HL-60 (cell line): Measurements from ENCODE around the gene NPFF.

ENCODE experiments used
- DNase-seq, 2 experiments: peaks; one replicate each; pipeline ENCODE4 v3.0.0-alpha.2; 2010 to 2020; ENCODE audit warnings: low read depth in 1 of 2, low spot score in 1 of 2
- H3K27ac ChIP-seq: fragments of 250-450 bp; sonication (Bioruptor Pico); replicated peaks from 2 replicates; pipeline ENCODE4 v1.5.1; 2020; ENCODE audit warnings: mild to moderate bottlenecking, moderate library complexity
- H3K27me3 ChIP-seq: fragments of 250-450 bp; sonication (Bioruptor Pico); 2 replicates; pipeline ENCODE4 v1.5.1; 2021; ENCODE audit warnings: mild to moderate bottlenecking, moderate library complexity; ENCODE audit not compliant: insufficient read depth, poor library complexity, severe bottlenecking
- H3K4me3 ChIP-seq: replicated peaks from 2 replicates; pipeline ENCODE4 v1.5.1; 2011; ENCODE audit warnings: mild to moderate bottlenecking, control low read depth, low read length; ENCODE audit not compliant: insufficient read depth
- GABPA ChIP-seq: IDR thresholded peaks from 2 replicates; pipeline ENCODE4 v1.6.1; 2012; ENCODE audit warnings: low read depth
- POLR2AphosphoS5 ChIP-seq: IDR thresholded peaks from 2 replicates; pipeline ENCODE4 v1.6.1; 2012; ENCODE audit warnings: low read depth
- SPI1 ChIP-seq: IDR thresholded peaks from 2 replicates; pipeline ENCODE4 v1.6.1; 2012; ENCODE audit warnings: low read depth, mild to moderate bottlenecking, borderline replicate concordance
- TF ChIP-seq, protein P1 (sequence below): IDR thresholded peaks from one replicate; pipeline ENCODE4 v1.5.1; 2011; ENCODE audit warnings: low read length, control low read depth, inconsistent platforms; ENCODE audit not compliant: insufficient read depth
- TF ChIP-seq, protein P2 (sequence below): IDR thresholded peaks from 2 replicates; pipeline ENCODE4 v1.6.1; 2012; ENCODE audit warnings: low read depth; ENCODE audit not compliant: insufficient replicate concordance

Gene NPFF

DNA sequence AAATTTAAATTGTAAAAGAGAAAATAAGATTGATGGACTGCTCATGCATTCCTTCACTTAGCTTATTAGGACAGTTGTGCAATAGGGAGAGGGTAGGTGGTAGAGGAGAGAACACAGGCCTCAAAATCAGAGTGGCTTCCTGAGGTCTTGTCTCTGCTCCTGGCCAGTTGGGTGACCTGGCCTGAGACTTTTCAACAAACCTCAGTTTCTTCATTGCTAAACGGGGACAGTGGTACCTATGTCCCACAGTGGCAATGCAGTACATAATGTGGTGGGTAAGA, 10.6 kb downstream of the NPFF start:
- H3K27me3 ChIP-seq: no peaks in the 10 kb centered on the region
- TF ChIP-seq, protein P1, sequence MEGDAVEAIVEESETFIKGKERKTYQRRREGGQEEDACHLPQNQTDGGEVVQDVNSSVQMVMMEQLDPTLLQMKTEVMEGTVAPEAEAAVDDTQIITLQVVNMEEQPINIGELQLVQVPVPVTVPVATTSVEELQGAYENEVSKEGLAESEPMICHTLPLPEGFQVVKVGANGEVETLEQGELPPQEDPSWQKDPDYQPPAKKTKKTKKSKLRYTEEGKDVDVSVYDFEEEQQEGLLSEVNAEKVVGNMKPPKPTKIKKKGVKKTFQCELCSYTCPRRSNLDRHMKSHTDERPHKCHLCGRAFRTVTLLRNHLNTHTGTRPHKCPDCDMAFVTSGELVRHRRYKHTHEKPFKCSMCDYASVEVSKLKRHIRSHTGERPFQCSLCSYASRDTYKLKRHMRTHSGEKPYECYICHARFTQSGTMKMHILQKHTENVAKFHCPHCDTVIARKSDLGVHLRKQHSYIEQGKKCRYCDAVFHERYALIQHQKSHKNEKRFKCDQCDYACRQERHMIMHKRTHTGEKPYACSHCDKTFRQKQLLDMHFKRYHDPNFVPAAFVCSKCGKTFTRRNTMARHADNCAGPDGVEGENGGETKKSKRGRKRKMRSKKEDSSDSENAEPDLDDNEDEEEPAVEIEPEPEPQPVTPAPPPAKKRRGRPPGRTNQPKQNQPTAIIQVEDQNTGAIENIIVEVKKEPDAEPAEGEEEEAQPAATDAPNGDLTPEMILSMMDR: no peak
- TF ChIP-seq POLR2AphosphoS5 (no peak), GABPA (no peak), SPI1 (no peak)
- TF ChIP-seq, protein P2, sequence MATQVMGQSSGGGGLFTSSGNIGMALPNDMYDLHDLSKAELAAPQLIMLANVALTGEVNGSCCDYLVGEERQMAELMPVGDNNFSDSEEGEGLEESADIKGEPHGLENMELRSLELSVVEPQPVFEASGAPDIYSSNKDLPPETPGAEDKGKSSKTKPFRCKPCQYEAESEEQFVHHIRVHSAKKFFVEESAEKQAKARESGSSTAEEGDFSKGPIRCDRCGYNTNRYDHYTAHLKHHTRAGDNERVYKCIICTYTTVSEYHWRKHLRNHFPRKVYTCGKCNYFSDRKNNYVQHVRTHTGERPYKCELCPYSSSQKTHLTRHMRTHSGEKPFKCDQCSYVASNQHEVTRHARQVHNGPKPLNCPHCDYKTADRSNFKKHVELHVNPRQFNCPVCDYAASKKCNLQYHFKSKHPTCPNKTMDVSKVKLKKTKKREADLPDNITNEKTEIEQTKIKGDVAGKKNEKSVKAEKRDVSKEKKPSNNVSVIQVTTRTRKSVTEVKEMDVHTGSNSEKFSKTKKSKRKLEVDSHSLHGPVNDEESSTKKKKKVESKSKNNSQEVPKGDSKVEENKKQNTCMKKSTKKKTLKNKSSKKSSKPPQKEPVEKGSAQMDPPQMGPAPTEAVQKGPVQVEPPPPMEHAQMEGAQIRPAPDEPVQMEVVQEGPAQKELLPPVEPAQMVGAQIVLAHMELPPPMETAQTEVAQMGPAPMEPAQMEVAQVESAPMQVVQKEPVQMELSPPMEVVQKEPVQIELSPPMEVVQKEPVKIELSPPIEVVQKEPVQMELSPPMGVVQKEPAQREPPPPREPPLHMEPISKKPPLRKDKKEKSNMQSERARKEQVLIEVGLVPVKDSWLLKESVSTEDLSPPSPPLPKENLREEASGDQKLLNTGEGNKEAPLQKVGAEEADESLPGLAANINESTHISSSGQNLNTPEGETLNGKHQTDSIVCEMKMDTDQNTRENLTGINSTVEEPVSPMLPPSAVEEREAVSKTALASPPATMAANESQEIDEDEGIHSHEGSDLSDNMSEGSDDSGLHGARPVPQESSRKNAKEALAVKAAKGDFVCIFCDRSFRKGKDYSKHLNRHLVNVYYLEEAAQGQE: no peak
- no peak overlapping the region for H3K27ac ChIP-seq
- DNase-seq: no peak
- H3K4me3 ChIP-seq: no peak overlapping the region

DNA sequence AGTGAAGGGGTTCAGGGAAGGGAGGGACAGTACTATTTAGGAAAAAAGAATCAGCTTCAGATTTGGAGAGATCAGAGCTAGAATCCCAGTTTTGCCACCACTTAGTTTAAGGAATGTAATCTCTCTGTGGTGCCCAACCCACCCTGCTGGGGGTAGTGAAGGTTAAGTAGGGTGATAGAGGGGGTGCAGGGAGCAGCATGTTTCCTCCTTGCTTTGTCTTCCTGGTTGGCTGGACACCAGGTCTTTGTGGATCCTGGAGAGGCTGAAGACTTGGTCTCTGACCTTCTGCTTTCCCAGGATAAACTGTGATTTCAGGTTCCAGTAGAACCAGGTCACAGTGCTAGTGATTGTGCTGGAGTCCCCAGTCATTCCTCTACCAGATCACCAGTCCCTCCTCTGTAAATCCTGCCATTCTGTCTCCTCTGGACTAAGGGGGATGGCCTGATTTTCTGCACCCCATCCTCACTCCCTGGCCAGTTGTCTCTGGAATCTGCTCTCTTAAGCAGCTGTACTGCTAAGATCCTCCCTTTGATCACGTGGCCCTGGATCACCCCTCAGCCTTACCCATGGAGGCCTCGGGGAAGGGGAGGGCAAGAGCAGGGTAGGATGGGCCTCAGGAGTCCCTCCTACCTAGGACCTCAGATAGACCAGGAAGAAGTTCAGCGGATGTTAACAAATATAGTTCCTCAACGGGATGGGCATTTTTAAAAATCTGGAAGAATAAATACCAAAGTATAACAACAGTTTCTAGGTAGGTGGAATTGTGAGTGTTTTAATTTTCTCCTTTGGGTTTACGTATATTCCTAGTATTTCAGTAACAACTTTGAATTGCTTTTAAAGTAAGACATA, 11.2 kb downstream of the NPFF start:
- peak in 1 of 2 experiments; percentile 76 for DNase-seq
- no peak overlapping the region for H3K27ac ChIP-seq
- TF ChIP-seq SPI1: no peak
- TF ChIP-seq GABPA: no peak
- TF ChIP-seq POLR2AphosphoS5: no peak
- TF ChIP-seq, protein P1: no peak
- TF ChIP-seq, protein P2: no peak

DNA sequence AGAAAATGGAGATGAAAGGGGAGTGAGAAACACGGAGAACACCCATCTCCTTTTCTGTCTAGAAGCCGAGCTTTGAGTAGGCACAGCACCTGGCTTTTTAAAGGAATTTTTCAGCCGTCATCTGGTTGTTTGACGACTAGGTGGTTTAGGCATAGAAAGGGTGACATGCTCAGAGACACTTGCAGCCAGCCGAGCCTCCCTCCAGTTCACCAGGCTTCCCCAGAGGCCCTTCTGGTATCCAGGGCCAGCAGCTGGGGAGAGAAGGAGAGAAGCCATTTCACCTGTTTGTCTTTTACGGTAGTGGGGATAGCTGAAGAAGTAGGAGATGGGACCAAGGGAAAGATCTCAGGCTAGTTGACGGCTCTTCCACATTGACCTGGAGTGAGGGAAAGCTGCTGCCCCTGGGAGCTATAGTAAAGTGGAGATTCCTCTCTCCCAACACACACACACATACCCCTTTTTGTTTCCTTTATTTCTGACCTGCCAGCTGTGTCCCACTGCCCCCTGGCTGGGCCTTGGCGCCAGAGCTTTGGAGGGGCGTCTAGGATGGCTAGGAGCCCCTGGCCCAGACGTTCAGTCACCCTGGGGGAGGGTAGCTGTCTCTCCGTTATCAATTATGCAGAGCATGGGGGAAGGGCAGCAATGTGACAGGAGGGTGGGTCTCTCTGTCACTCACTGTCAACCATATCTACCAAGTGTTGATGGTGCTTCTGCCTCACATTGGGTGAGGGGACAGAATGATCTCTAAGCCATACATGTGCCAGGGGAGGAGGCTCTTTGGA, 13.5 kb downstream of the NPFF start:
- DNase-seq: no peak
- TF ChIP-seq, protein P1: no peak
- TF ChIP-seq GABPA (no peak), SPI1 (no peak), POLR2AphosphoS5 (no peak)
- TF ChIP-seq, protein P2: no peak
- H3K27ac ChIP-seq: no peak overlapping the region
- H3K4me3 ChIP-seq: no peak overlapping the region
- no peaks in the 10 kb centered on the region for H3K27me3 ChIP-seq

More for the DNA sequence above, 11.2 kb downstream of the NPFF start:
- H3K27me3 ChIP-seq: no peaks in the 10 kb centered on the region
- no peak overlapping the region for H3K4me3 ChIP-seq
